Neural crest cell (in vitro differentiated cells): Measurements from ENCODE around the gene RNF19B. TPM values are rescaled to one million over a fixed set of nuclear protein-coding genes. Genes with fewer than 3 reads are reported as not detected.

Experiments used
- DNase-seq: peaks from one replicate; pipeline ENCODE4 v3.0.0; 2021; ENCODE audit warnings: low read depth, mixed read lengths, low spot score
- H3K27ac Mint-ChIP-seq: one replicate; pipeline ENCODE4 v1.8.0; 2021; ENCODE audit warnings: mild to moderate bottlenecking, mixed read lengths; ENCODE audit not compliant: unreplicated experiment
- H3K27me3 Mint-ChIP-seq: 2 replicates; pipeline ENCODE4 v1.8.0; 2021; ENCODE audit warnings: low read depth, mild to moderate bottlenecking, mixed read lengths
- H3K36me3 Mint-ChIP-seq: 2 replicates; pipeline ENCODE4 v1.8.0; 2021; ENCODE audit warnings: low read depth, mild to moderate bottlenecking, mixed read lengths
- H3K4me1 Mint-ChIP-seq: 2 replicates; pipeline ENCODE4 v1.8.0; 2021; ENCODE audit warnings: mixed read lengths
- H3K4me3 Mint-ChIP-seq: one replicate; pipeline ENCODE4 v1.8.0; 2021; ENCODE audit warnings: mild to moderate bottlenecking, mixed read lengths
- H3K9me3 Mint-ChIP-seq: 2 replicates; pipeline ENCODE4 v1.8.0; 2021; ENCODE audit warnings: mixed read lengths
- CTCF ChIP-seq: fragments of 200-600 bp; sonication (generic); conservative IDR thresholded peaks from 2 replicates; pipeline ENCODE4 v1.5.0; 2021; ENCODE audit warnings: antibody characterized with exemption, mild to moderate bottlenecking
- total RNA-seq: library from RNA; stranded (reverse); gene quantifications from 2 replicates; pipeline ENCODE4 v1.2.1, GENCODE V29; 2021

The RNF19B gene
- total RNA-seq, 1 donor from 2014 or later = 14.9 TPM

GRCh38 chr1:32972814-32973428, 8.3 kb upstream of the RNF19B start:
- peak; percentile 54 for DNase-seq
- H3K4me1 Mint-ChIP-seq = peaks cover 9% of the 10 kb centered on the region
- no peak for TF ChIP-seq CTCF
- H3K36me3 Mint-ChIP-seq = no peaks in the 10 kb centered on the region
- peaks cover 2% of the 10 kb centered on the region for H3K9me3 Mint-ChIP-seq
- peak overlapping the region; percentile 89 for H3K27ac Mint-ChIP-seq
- H3K27me3 Mint-ChIP-seq = peaks cover 45% of the 10 kb centered on the region
- peak overlapping the region; percentile 64 for H3K4me3 Mint-ChIP-seq

GRCh38 chr1:32971576-32971975, 7.0 kb upstream of the RNF19B start:
- no peaks in the 10 kb centered on the region for H3K36me3 Mint-ChIP-seq
- no peaks in the 10 kb centered on the region for H3K9me3 Mint-ChIP-seq
- no peak overlapping the region for H3K27ac Mint-ChIP-seq
- H3K4me1 Mint-ChIP-seq = peaks cover 9% of the 10 kb centered on the region
- TF ChIP-seq CTCF = no peak
- DNase-seq = no peak
- H3K4me3 Mint-ChIP-seq = peak overlapping the region; percentile 64
- H3K27me3 Mint-ChIP-seq = peaks cover 58% of the 10 kb centered on the region

- no peak for DNase-seq
- H3K4me3 Mint-ChIP-seq = no peak overlapping the region
- H3K36me3 Mint-ChIP-seq = no peaks in the 10 kb centered on the region
- peaks cover 61% of the 10 kb centered on the region for H3K27me3 Mint-ChIP-seq
- H3K4me1 Mint-ChIP-seq = peaks cover 9% of the 10 kb centered on the region
- no peak overlapping the region for H3K27ac Mint-ChIP-seq
- no peaks in the 10 kb centered on the region for H3K9me3 Mint-ChIP-seq
- no peak for TF ChIP-seq CTCF
These were observed 6.5 kb upstream of the RNF19B start for GRCh38 chr1:32971156-32971555.

GRCh38 chr1:32969566-32969965, 5.0 kb upstream of the RNF19B start:
- peaks cover 60% of the 10 kb centered on the region for H3K27me3 Mint-ChIP-seq
- no peak for DNase-seq

GRCh38 chr1:32967888-32968568, 3.4 kb upstream of the RNF19B start:
- Mint-ChIP-seq H3K4me1 (peaks cover 21% of the 10 kb centered on the region), H3K36me3 (no peaks in the 10 kb centered on the region), H3K27me3 (peaks cover 60% of the 10 kb centered on the region), H3K9me3 (no peaks in the 10 kb centered on the region), H3K4me3 (no peak overlapping the region), H3K27ac (no peak overlapping the region)
- no peak for TF ChIP-seq CTCF
- no peak for DNase-seq

More at GRCh38 chr1:32969566-32969965, 5.0 kb upstream of the RNF19B start:
- peaks cover 13% of the 10 kb centered on the region for H3K4me1 Mint-ChIP-seq
- no peaks in the 10 kb centered on the region for H3K36me3 Mint-ChIP-seq
- no peak overlapping the region for H3K27ac Mint-ChIP-seq
- H3K4me3 Mint-ChIP-seq = peak overlapping the region; percentile 1
- H3K9me3 Mint-ChIP-seq = no peaks in the 10 kb centered on the region
- TF ChIP-seq CTCF = no peak
